Measurements from ENCODE around the gene AGPAT2.
A peak's percentile ranks its signal among the peaks of the same experiment; 100 is the strongest.

AGPAT2 gene

GRCh38 chr9:136728548-136729123, 41.4 kb upstream of the AGPAT2 start:
- Histone ChIP-seq H3K9ac (ENCODE audit: low read length) (peak overlapping the region; percentile 92), H3K4me1 (ENCODE audit: low read length) (peaks cover 19% of the 10 kb centered on the region), H3K9me3 (ENCODE audit: insufficient read depth, low read length) (no peaks in the 10 kb centered on the region), H3K27ac (ENCODE audit: low read length) (peak overlapping the region; percentile 31; the same call in 1 of the 2 replicates), H3K36me3 (replicated peaks; ENCODE audit: low read depth, low read length) (peaks cover 27% of the 10 kb centered on the region), H3K79me2 (ENCODE audit: low read length) (peaks cover 55% of the 10 kb centered on the region), H4K20me1 (ENCODE audit: insufficient read depth, low read length) (peaks cover 40% of the 10 kb centered on the region), H3K4me2 (ENCODE audit: low read length) (peak overlapping the region; percentile 85), H2AFZ (ENCODE audit: low read depth, low read length) (peak overlapping the region; percentile 27; the same call in 1 of the 2 replicates), H3K4me3 (ENCODE audit: low read length) (peak overlapping the region; percentile 96), H3K27me3 (ENCODE audit: low read depth, low read length) (no peaks in the 10 kb centered on the region)
- TF ChIP-seq CTCF (IDR thresholded peaks at IDR 0.05; ENCODE audit: low read depth, low read length) (no peak), EZH2phosphoT487 (IDR thresholded peaks at IDR 0.05; ENCODE audit: low read depth) (no peak)

GRCh38 chr9:136728080-136728547, 40.9 kb upstream of the AGPAT2 start:
- H3K79me2 ChIP-seq (ENCODE audit: low read length) = peaks cover 55% of the 10 kb centered on the region

GRCh38 chr9:136726631-136727191, 39.5 kb upstream of the AGPAT2 start:
- TF ChIP-seq CTCF (IDR thresholded peaks at IDR 0.05; ENCODE audit: low read depth, low read length) (peak; percentile 51), EZH2phosphoT487 (IDR thresholded peaks at IDR 0.05; ENCODE audit: low read depth) (no peak)
- Histone ChIP-seq H3K9me3 (ENCODE audit: insufficient read depth, low read length) (no peaks in the 10 kb centered on the region), H4K20me1 (ENCODE audit: insufficient read depth, low read length) (peaks cover 58% of the 10 kb centered on the region), H3K79me2 (ENCODE audit: low read length) (peaks cover 55% of the 10 kb centered on the region), H3K9ac (ENCODE audit: low read length) (peak overlapping the region; percentile 93), H3K4me3 (ENCODE audit: low read length) (peak overlapping the region; percentile 96), H3K36me3 (replicated peaks; ENCODE audit: low read depth, low read length) (peaks cover 37% of the 10 kb centered on the region), H3K4me2 (ENCODE audit: low read length) (peak overlapping the region; percentile 75), H3K27ac (ENCODE audit: low read length) (0 out of 2 replicates have a peak overlapping the region, but pooled peaks have one; percentile 5), H3K4me1 (ENCODE audit: low read length) (peaks cover 19% of the 10 kb centered on the region), H2AFZ (ENCODE audit: low read depth, low read length) (no peak overlapping the region), H3K27me3 (ENCODE audit: low read depth, low read length) (no peaks in the 10 kb centered on the region)

More at GRCh38 chr9:136728080-136728547, 40.9 kb upstream of the AGPAT2 start:
- H3K36me3 ChIP-seq (replicated peaks; ENCODE audit: low read depth, low read length) = peaks cover 32% of the 10 kb centered on the region
- peak overlapping the region; percentile 96 for H3K4me3 ChIP-seq (ENCODE audit: low read length)
- H2AFZ ChIP-seq (ENCODE audit: low read depth, low read length) = peak overlapping the region; percentile 27; the same call in 1 of the 2 replicates
- TF ChIP-seq EZH2phosphoT487 (IDR thresholded peaks at IDR 0.05; ENCODE audit: low read depth) (no peak), CTCF (IDR thresholded peaks at IDR 0.05; ENCODE audit: low read depth, low read length) (peak; percentile 83)
- H3K27me3 ChIP-seq (ENCODE audit: low read depth, low read length) = no peaks in the 10 kb centered on the region
- H3K27ac ChIP-seq (ENCODE audit: low read length) = peak overlapping the region; percentile 41
- peaks cover 46% of the 10 kb centered on the region for H4K20me1 ChIP-seq (ENCODE audit: insufficient read depth, low read length)
- H3K4me2 ChIP-seq (ENCODE audit: low read length) = peak overlapping the region; percentile 85
- H3K9ac ChIP-seq (ENCODE audit: low read length) = peak overlapping the region; percentile 93
- H3K4me1 ChIP-seq (ENCODE audit: low read length) = peaks cover 19% of the 10 kb centered on the region
- H3K9me3 ChIP-seq (ENCODE audit: insufficient read depth, low read length) = no peaks in the 10 kb centered on the region

- no peak overlapping the region for H2AFZ ChIP-seq (ENCODE audit: low read depth, low read length)
- no peak overlapping the region for H3K27ac ChIP-seq (ENCODE audit: low read length)
- H3K9me3 ChIP-seq (ENCODE audit: insufficient read depth, low read length) = no peaks in the 10 kb centered on the region
- no peak overlapping the region; the same call in 1 of the 2 replicates for H3K4me3 ChIP-seq (ENCODE audit: low read length)
- peaks cover 64% of the 10 kb centered on the region for H4K20me1 ChIP-seq (ENCODE audit: insufficient read depth, low read length)
- H3K27me3 ChIP-seq (ENCODE audit: low read depth, low read length) = no peaks in the 10 kb centered on the region
- peaks cover 55% of the 10 kb centered on the region for H3K79me2 ChIP-seq (ENCODE audit: low read length)
- H3K4me2 ChIP-seq (ENCODE audit: low read length) = peak overlapping the region; percentile 75
- H3K36me3 ChIP-seq (replicated peaks; ENCODE audit: low read depth, low read length) = peaks cover 37% of the 10 kb centered on the region
- H3K4me1 ChIP-seq (ENCODE audit: low read length) = peaks cover 19% of the 10 kb centered on the region
- H3K9ac ChIP-seq (ENCODE audit: low read length) = no peak overlapping the region
- TF ChIP-seq EZH2phosphoT487 (IDR thresholded peaks at IDR 0.05; ENCODE audit: low read depth) (no peak), CTCF (IDR thresholded peaks at IDR 0.05; ENCODE audit: low read depth, low read length) (no peak)
Measured at GRCh38 chr9:136726118-136726517, 38.9 kb upstream of the AGPAT2 start.
